Psoas muscle (tissue), 8 donors: ENCODE measurements around the gene WNT5B. TPM values are rescaled to one million over a fixed set of nuclear protein-coding genes. Genes with fewer than 3 reads are reported as not detected.

Source experiments
- ATAC-seq, 4 donors: fragments of 200-7000 bp; cut with Tn5 transposase; one replicate each; pipeline ENCODE4 v1.9.1; 2020; ENCODE audit warnings: moderate library complexity in 3 of 4, mild to moderate bottlenecking in 2 of 4
- DNase-seq, 2 donors: peaks; one replicate each; pipeline ENCODE4 v3.0.0-alpha.2; 2020
- H3K27ac ChIP-seq: fragments of 200-600 bp; one replicate; pipeline ENCODE4 v1.8.0; 2022
- H3K27me3 ChIP-seq, 3 donors: fragments of 200-600 bp in 1 of 3; one replicate each; pipeline versions ENCODE4 v1.6.1 to v1.8.0; 2013 to 2022; ENCODE audit warnings: low read length in 2 of 3, mild to moderate bottlenecking in 2 of 3, moderate library complexity in 1 of 3; ENCODE audit not compliant: insufficient read depth in 3 of 3
- H3K36me3 ChIP-seq, 2 donors: fragments of 200-600 bp in 1 of 2; one replicate each; pipeline versions ENCODE4 v1.6.1 to v1.8.0; 2013 to 2022; ENCODE audit warnings: low read depth in 1 of 2, mild to moderate bottlenecking in 1 of 2, moderate library complexity in 1 of 2; ENCODE audit not compliant: insufficient read depth in 1 of 2
- H3K4me1 ChIP-seq: fragments of 200-600 bp; one replicate; pipeline ENCODE4 v1.8.0; 2022
- H3K4me3 ChIP-seq: fragments of 200-600 bp; one replicate; pipeline ENCODE4 v1.8.0; 2022; ENCODE audit warnings: mild to moderate bottlenecking
- H3K9me3 ChIP-seq: fragments of 200-600 bp; one replicate; pipeline ENCODE4 v1.8.0; 2022
- CTCF ChIP-seq: fragments of 200-600 bp; IDR thresholded peaks from one replicate; pipeline ENCODE4 v1.8.0; 2022; ENCODE audit warnings: antibody characterized with exemption
- WGBS, 3 donors: extraction: QIAGEN DNeasy Blood & Tissue Kit; methylation state at CpG; one replicate each; pipeline versions ENCODE4 v1.1.6 to v1.1.7; 2013; 5-methylcytosine and 5-hydroxymethylcytosine counted together
- intact Hi-C, 2 donors: fragments of 100-400 bp; cut with DNase I; formaldehyde crosslinking; loops; one replicate each; pipeline versions ENCODE4 v1.11.0 to v1.14.2; 2022
- polyA plus RNA-seq, 3 donors: library from polyadenylated mRNA; stranded (reverse); fragments of 200-250 nt; gene quantifications; one replicate each; pipeline ENCODE4 v1.2.3, GENCODE V29; 2013
- total RNA-seq, 4 donors: library from RNA; stranded (reverse); fragmentation: NEBNext Ultra II Directional in 2 of 4; extraction: Animal tissue kit (Norgen Biotek cat#: 25700) in 2 of 4; gene quantifications; one replicate each; pipeline versions ENCODE4 v1.2.1 to v1.2.4, GENCODE V29; 2021 to 2023
- donor health status: healthy with polysubstance abuse.
- donor health status: DM: no; HTN: no; CAD: no; lungs with moderate emphysema.
- donor health status: Bipolar disorder and iron deficiency.
- donor health status: healthy.
- donor health status: DM: yes; HTN: yes; CAD: no.
- donor health status: DM: no; HTN: no; CAD: no.
- donor health status: DM: no; HTN: no; CAD: no.
- donor health status: DM: yes; HTN: yes; CAD: no.

WNT5B gene
- total and polyA plus RNA-seq, 7 donors = 0.43 to 4.8 (median 0.80) TPM

DNA sequence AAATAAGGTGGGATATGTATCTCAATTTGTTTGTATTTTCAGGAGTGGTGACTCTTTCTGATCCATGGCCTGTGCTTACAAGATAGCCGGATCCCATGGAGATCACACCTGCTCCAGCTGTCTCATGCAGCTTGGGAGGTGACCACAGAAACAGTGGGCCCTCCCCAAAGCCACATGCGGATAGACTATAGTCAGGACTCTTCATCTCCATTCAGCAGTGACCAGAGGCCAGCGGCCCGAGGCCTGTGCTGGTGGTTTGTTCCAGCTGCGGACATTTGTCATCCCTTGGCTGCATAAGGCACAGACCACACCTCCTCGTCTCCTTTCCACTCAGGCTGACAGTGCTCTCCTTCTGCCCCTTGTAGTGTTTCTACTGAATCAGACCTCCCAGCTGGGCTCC lies 14.7 kb upstream of the WNT5B start:
- WGBS, 3 donors = 70 to 83% (median 75%) methylated on average over 6 of the region's 6 CpGs
- no peaks in the 10 kb centered on the region for H3K36me3 ChIP-seq
- intact Hi-C loops = no loop called here
- no peak for ATAC-seq
- no peak overlapping the region for H3K4me3 ChIP-seq
- TF ChIP-seq CTCF = no peak
- H3K9me3 ChIP-seq = no peaks in the 10 kb centered on the region
- H3K27ac ChIP-seq = no peak overlapping the region
- no peak for DNase-seq
- no peaks in the 10 kb centered on the region for H3K27me3 ChIP-seq
- no peaks in the 10 kb centered on the region for H3K4me1 ChIP-seq

GRCh38 chr12:1616233-1617066 lies 12.6 kb upstream of the WNT5B start:
- H3K4me1 ChIP-seq = no peaks in the 10 kb centered on the region
- H3K4me3 ChIP-seq = no peak overlapping the region
- intact Hi-C loops = no loop called here
- H3K27me3 ChIP-seq = no peaks in the 10 kb centered on the region
- H3K9me3 ChIP-seq = no peaks in the 10 kb centered on the region
- H3K27ac ChIP-seq = no peak overlapping the region
- no peak for TF ChIP-seq CTCF
- WGBS, 3 donors = 85 to 87% (median 86%) methylated on average over 16 of the region's 16 CpGs
- ATAC-seq (no peak), DNase-seq (no peak)
- H3K36me3 ChIP-seq = no peaks in the 10 kb centered on the region

DNA sequence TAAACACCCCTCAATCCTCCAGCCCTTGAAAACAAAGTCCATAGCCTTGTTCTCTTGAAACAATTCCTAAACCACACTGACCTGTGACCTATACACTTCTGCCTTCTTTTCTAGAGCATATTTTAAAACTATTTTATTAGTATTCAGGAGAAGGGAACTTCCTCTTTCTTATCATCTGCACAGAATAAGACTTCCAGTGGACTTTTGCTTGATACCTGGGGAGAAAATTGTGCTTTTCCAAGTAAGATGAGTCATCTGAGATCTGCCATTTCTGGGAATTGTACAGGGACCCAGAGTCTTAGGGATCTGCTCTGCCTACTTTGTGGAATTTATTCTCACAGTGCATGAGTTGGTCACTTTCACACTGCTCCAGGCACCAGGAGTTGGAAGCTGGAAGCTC lies 10.5 kb upstream of the WNT5B start:
- intact Hi-C loops = no loop called here
- no peaks in the 10 kb centered on the region for H3K36me3 ChIP-seq
- ATAC-seq (no peak), DNase-seq (no peak)
- TF ChIP-seq CTCF = no peak
- no peaks in the 10 kb centered on the region for H3K4me1 ChIP-seq
- H3K9me3 ChIP-seq = no peaks in the 10 kb centered on the region
- H3K4me3 ChIP-seq = no peak overlapping the region
- H3K27me3 ChIP-seq = no peaks in the 10 kb centered on the region
- no peak overlapping the region for H3K27ac ChIP-seq

DNA sequence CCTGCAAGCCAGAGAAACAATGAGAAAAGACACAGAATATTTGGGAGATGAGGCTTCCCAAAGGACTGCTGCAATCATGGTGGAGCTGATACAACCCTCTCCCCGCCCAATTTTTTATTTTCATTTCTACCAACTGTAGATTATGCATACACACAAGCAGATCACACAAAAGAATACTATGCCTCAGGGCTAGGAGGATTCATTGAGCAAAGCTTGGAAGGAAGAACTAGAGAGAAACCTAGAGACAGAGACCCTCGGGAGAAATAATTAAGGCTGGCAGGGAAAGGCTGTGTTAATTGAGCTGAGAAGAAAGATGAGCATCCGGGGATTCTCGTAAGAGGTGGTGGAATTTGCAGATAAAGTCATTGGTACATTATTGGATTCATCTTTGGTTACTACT lies 9.9 kb upstream of the WNT5B start:
- intact Hi-C loops = no loop called here
- Histone ChIP-seq H3K27me3 (no peaks in the 10 kb centered on the region), H3K9me3 (no peaks in the 10 kb centered on the region), H3K4me1 (no peaks in the 10 kb centered on the region), H3K27ac (no peak overlapping the region), H3K4me3 (no peak overlapping the region), H3K36me3 (no peaks in the 10 kb centered on the region)
- DNase-seq (no peak), ATAC-seq (no peak)
- WGBS, 3 donors = 70 to 72% (median 71%) methylated on average over 4 of the region's 4 CpGs
- TF ChIP-seq CTCF = no peak

GRCh38 chr12:1619587-1619986 lies 9.4 kb upstream of the WNT5B start:
- Histone ChIP-seq H3K4me3 (no peak overlapping the region), H3K27ac (no peak overlapping the region), H3K27me3 (no peaks in the 10 kb centered on the region), H3K4me1 (no peaks in the 10 kb centered on the region), H3K36me3 (no peaks in the 10 kb centered on the region), H3K9me3 (no peaks in the 10 kb centered on the region)
- peak in 1 of 2 donors; percentile 45 for DNase-seq
- intact Hi-C loops = no loop called here
- no peak for TF ChIP-seq CTCF
- 44 to 70% (median 61%) methylated on average over 8 of the region's 8 CpGs for WGBS, 3 donors
- ATAC-seq = peak in 1 of 4 donors; percentile 27
